ENCODE data around the gene GABRA4.

Gene GABRA4

GRCh38 chr4:46927201-46927600, 66.2 kb downstream of the GABRA4 start:
- no peak overlapping the region for H3K27ac ChIP-seq (ENCODE audit: extremely low read depth, low read depth, low read length)
- CTCF ChIA-PET: interaction anchor here (1.4 kb wide), 1 partner anchor 10 kb away, joined by 3 read pairs; no protein-coding TSS in a partner anchor
- no peaks in the 10 kb centered on the region for H3K36me3 ChIP-seq (ENCODE audit: control insufficient read depth in 2 of 2, insufficient read depth in 1 of 2, low read length in 2 of 2)
- no peaks in the 10 kb centered on the region for H3K4me1 ChIP-seq (ENCODE audit: control insufficient read depth, insufficient read depth, low read length)
- H3K4me3 ChIP-seq (ENCODE audit: low read depth, low read length): no peak overlapping the region
- no peaks in the 10 kb centered on the region for H3K9me3 ChIP-seq (ENCODE audit: control insufficient read depth, insufficient read depth, low read depth, low read length)
- no peak for TF ChIP-seq ZNF239 (tag by site-specific recombination; IDR thresholded peaks at IDR 0.05)
- TF ChIP-seq ZNF366 (tag by site-specific recombination; conservative IDR thresholded peaks at IDR 0.05): no peak
- no peak for TF ChIP-seq ZNF473 (tag by site-specific recombination; IDR thresholded peaks at IDR 0.05)
- no peak for TF ChIP-seq SP3 (tag by site-specific recombination; IDR thresholded peaks at IDR 0.05)
- no peak for TF ChIP-seq PRDM1 (tag by site-specific recombination; IDR thresholded peaks at IDR 0.05)
- no peak for TF ChIP-seq KLF9 (tag by site-specific recombination; IDR thresholded peaks at IDR 0.05; ENCODE audit: low read depth)
- no peak for TF ChIP-seq ZNF10 (tag by site-specific recombination; IDR thresholded peaks at IDR 0.05)
- TF ChIP-seq ZEB2 (tag by site-specific recombination; IDR thresholded peaks at IDR 0.05): no peak
- no peak for TF ChIP-seq ZNF623 (tag by site-specific recombination; IDR thresholded peaks at IDR 0.05)
- no peak for TF ChIP-seq TCF7L2 (IDR thresholded peaks at IDR 0.05; ENCODE audit: borderline replicate concordance, low read depth, low read length)
- TF ChIP-seq KLF16 (tag by site-specific recombination; IDR thresholded peaks at IDR 0.05): no peak
- TF ChIP-seq ZNF791 (tag by site-specific recombination; IDR thresholded peaks at IDR 0.05): no peak
- no peak for TF ChIP-seq SETDB1 (IDR thresholded peaks at IDR 0.05; ENCODE audit: insufficient read length, low read length)
- TF ChIP-seq ZNF621 (tag by site-specific recombination; IDR thresholded peaks at IDR 0.05): no peak
- TF ChIP-seq WT1 (tag by site-specific recombination; IDR thresholded peaks at IDR 0.05): no peak
- no peak for TF ChIP-seq ZNF292 (tag by site-specific recombination; IDR thresholded peaks at IDR 0.05; ENCODE audit: borderline replicate concordance, low read depth)
- no peak for TF ChIP-seq KLF10 (tag by site-specific recombination; IDR thresholded peaks at IDR 0.05)
- no peak for TF ChIP-seq HOXD13 (CRISPR knock-in tag; IDR thresholded peaks at IDR 0.05; ENCODE audit: borderline replicate concordance)
- TF ChIP-seq RBAK (tag by site-specific recombination; IDR thresholded peaks at IDR 0.05): no peak
- no peak for TF ChIP-seq ZNF2 (tag by site-specific recombination; IDR thresholded peaks at IDR 0.05)
- POLR2A ChIA-PET: no interaction called here

GRCh38 chr4:46924789-46925529, 68.4 kb downstream of the GABRA4 start:
- Histone ChIP-seq H3K4me1 (ENCODE audit: control insufficient read depth, insufficient read depth, low read length) (no peaks in the 10 kb centered on the region), H3K4me3 (ENCODE audit: low read depth, low read length) (no peak overlapping the region), H3K27ac (ENCODE audit: extremely low read depth, low read depth, low read length) (no peak overlapping the region), H3K36me3 (ENCODE audit: control insufficient read depth in 2 of 2, insufficient read depth in 1 of 2, low read length in 2 of 2) (no peaks in the 10 kb centered on the region), H3K9me3 (ENCODE audit: control insufficient read depth, insufficient read depth, low read depth, low read length) (no peaks in the 10 kb centered on the region)
- ChIA-PET POLR2A (no interaction called here), CTCF (no interaction called here)
- TF ChIP-seq ZNF776 (tag by site-specific recombination; IDR thresholded peaks at IDR 0.05; ENCODE audit: borderline replicate concordance) (no peak), GLIS2 (tag by site-specific recombination; IDR thresholded peaks at IDR 0.05) (no peak), ZNF529 (tag by site-specific recombination; IDR thresholded peaks at IDR 0.05; ENCODE audit: insufficient replicate concordance) (no peak), ZNF394 (tag by site-specific recombination; IDR thresholded peaks at IDR 0.05; ENCODE audit: borderline replicate concordance) (no peak), ZNF341 (tag by site-specific recombination; IDR thresholded peaks at IDR 0.05; ENCODE audit: low read depth) (no peak), ZNF664 (tag by site-specific recombination; IDR thresholded peaks at IDR 0.05) (no peak), ZNF18 (tag by site-specific recombination; IDR thresholded peaks at IDR 0.05) (no peak), HIC1 (tag by site-specific recombination; IDR thresholded peaks at IDR 0.05) (no peak), ZNF76 (tag by site-specific recombination; IDR thresholded peaks at IDR 0.05; ENCODE audit: borderline replicate concordance, low read depth) (no peak), ZNF692 (tag by site-specific recombination; IDR thresholded peaks at IDR 0.05) (no peak), ZNF561 (tag by site-specific recombination; IDR thresholded peaks at IDR 0.05; ENCODE audit: borderline replicate concordance) (no peak), KLF10 (tag by site-specific recombination; IDR thresholded peaks at IDR 0.05) (no peak), ZNF558 (tag by site-specific recombination; IDR thresholded peaks at IDR 0.05) (no peak), ZFP69B (tag by site-specific recombination; IDR thresholded peaks at IDR 0.05) (no peak), SP2 (tag by site-specific recombination; IDR thresholded peaks at IDR 0.05) (no peak)
